Thyroid gland (tissue), 4 donors: Measurements from ENCODE around the gene RPH3AL.

ENCODE experiments used
- CTCF ChIP-seq, 6 experiments: fragments of 200-600 bp in 3 of 6; fragments of 450-650 bp in 3 of 6; sonication (generic) in 3 of 6; IDR thresholded peaks; one replicate each; pipeline ENCODE4 v1.5.1; 2016 to 2019; ENCODE audit warnings: antibody characterized with exemption in 6 of 6, mild to moderate bottlenecking in 2 of 6, inconsistent platforms in 1 of 6, moderate library complexity in 1 of 6
- POLR2A ChIP-seq, 2 donors: fragments of 450-650 bp; IDR thresholded peaks; one replicate each; pipeline ENCODE4 v1.6.1; 2017; ENCODE audit warnings: antibody characterized with exemption in 2 of 2, mild to moderate bottlenecking in 2 of 2, moderate library complexity in 1 of 2

- TF ChIP-seq POLR2A (IDR thresholded peaks at IDR 0.05) (no peak), CTCF (IDR thresholded peaks at IDR 0.05) (no peak)
These were observed 169.6 kb downstream of the RPH3AL start for GRCh38 chr17:183021-183420.
